ENCODE data around the gene SMOC2. TPM values are rescaled to one million over a fixed set of nuclear protein-coding genes. Genes with fewer than 3 reads are reported as not detected.

Gene SMOC2
- total RNA-seq, 1 donor, result 0.36 TPM

- no peak for DNase-seq (ENCODE audit: insufficient read length, low spot score, missing footprints)
- Histone ChIP-seq H3K27me3 (ENCODE audit: insufficient read depth, low read length) (no peaks in the 10 kb centered on the region), H3K4me2 (ENCODE audit: insufficient read depth, low read length) (no peak overlapping the region), H3K27ac (ENCODE audit: low read depth, low read length) (no peak overlapping the region), H3K4me3 (ENCODE audit: insufficient read depth, low read length) (no peak overlapping the region), H3K79me2 (ENCODE audit: insufficient read depth, low read length) (no peaks in the 10 kb centered on the region), H4K20me1 (ENCODE audit: insufficient read depth, low read length) (no peaks in the 10 kb centered on the region), H3K4me1 (ENCODE audit: insufficient read depth, low read length) (no peaks in the 10 kb centered on the region), H3K36me3 (ENCODE audit: insufficient read depth, low read length) (no peaks in the 10 kb centered on the region), H3K9me3 (ENCODE audit: low read depth, low read length) (no peaks in the 10 kb centered on the region), H2AFZ (ENCODE audit: low read length) (no peak overlapping the region)
- TF ChIP-seq, protein P1, sequence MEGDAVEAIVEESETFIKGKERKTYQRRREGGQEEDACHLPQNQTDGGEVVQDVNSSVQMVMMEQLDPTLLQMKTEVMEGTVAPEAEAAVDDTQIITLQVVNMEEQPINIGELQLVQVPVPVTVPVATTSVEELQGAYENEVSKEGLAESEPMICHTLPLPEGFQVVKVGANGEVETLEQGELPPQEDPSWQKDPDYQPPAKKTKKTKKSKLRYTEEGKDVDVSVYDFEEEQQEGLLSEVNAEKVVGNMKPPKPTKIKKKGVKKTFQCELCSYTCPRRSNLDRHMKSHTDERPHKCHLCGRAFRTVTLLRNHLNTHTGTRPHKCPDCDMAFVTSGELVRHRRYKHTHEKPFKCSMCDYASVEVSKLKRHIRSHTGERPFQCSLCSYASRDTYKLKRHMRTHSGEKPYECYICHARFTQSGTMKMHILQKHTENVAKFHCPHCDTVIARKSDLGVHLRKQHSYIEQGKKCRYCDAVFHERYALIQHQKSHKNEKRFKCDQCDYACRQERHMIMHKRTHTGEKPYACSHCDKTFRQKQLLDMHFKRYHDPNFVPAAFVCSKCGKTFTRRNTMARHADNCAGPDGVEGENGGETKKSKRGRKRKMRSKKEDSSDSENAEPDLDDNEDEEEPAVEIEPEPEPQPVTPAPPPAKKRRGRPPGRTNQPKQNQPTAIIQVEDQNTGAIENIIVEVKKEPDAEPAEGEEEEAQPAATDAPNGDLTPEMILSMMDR (IDR thresholded peaks at IDR 0.05; ENCODE audit: extremely low read depth, low read depth, low read length), result no peak
These were observed 141.6 kb downstream of the SMOC2 start for GRCh38 chr6:168582571-168582981.

DNA sequence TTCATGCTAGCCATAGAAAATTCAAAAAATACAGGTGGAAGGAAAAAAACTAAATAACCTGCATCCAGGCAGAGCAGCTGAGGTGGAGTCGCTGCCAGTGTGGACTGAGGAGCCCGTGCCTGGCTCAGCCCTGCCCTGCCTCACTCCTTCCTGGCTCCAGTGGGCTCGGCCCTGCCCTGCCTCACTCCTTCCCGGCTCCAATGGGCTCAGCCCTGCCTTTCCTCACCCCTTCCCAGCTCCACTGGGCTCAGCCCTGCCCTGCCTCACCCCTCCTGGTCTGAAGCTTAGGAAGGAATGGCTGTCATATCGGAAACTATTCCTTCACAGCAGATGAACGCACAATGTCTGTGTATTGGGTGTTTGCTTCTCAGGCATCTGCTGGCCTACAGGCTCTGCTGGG is 142.1 kb downstream of the SMOC2 start:
- Histone ChIP-seq H3K9me3 (ENCODE audit: low read depth, low read length) (no peaks in the 10 kb centered on the region), H3K4me1 (ENCODE audit: insufficient read depth, low read length) (no peaks in the 10 kb centered on the region), H3K36me3 (ENCODE audit: insufficient read depth, low read length) (no peaks in the 10 kb centered on the region), H3K4me2 (ENCODE audit: insufficient read depth, low read length) (no peak overlapping the region), H2AFZ (ENCODE audit: low read length) (no peak overlapping the region), H3K79me2 (ENCODE audit: insufficient read depth, low read length) (no peaks in the 10 kb centered on the region), H3K4me3 (ENCODE audit: insufficient read depth, low read length) (no peak overlapping the region), H3K27ac (ENCODE audit: low read depth, low read length) (no peak overlapping the region), H3K27me3 (ENCODE audit: insufficient read depth, low read length) (no peaks in the 10 kb centered on the region), H4K20me1 (ENCODE audit: insufficient read depth, low read length) (no peaks in the 10 kb centered on the region)
- TF ChIP-seq, protein P1 (IDR thresholded peaks at IDR 0.05; ENCODE audit: extremely low read depth, low read depth, low read length), result no peak
- DNase-seq (ENCODE audit: insufficient read length, low spot score, missing footprints), result peak; percentile 59

DNA sequence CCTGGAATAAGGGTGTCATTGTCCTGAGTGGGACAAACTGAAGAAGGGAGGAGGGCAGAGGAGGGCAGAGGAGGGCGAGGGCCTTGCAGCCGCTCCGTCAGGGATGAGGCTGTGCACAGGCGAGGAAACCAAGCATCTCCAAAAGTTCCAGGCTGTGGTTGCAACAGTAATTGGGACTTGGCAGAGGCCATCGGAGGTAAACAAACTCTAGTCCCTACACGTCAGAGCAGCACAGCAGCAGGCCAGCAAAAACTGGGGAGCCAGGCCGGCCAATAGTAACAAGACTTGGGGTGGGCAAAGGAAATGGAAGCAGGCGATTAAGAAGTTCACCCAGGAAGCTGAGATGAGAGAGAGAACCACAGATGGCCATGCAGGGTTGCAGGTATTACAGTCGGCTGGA is 142.8 kb downstream of the SMOC2 start:
- Histone ChIP-seq H3K4me2 (ENCODE audit: insufficient read depth, low read length) (no peak overlapping the region), H3K9me3 (ENCODE audit: low read depth, low read length) (no peaks in the 10 kb centered on the region), H3K4me3 (ENCODE audit: insufficient read depth, low read length) (no peak overlapping the region), H2AFZ (ENCODE audit: low read length) (no peak overlapping the region), H3K79me2 (ENCODE audit: insufficient read depth, low read length) (no peaks in the 10 kb centered on the region), H3K27ac (ENCODE audit: low read depth, low read length) (no peak overlapping the region), H4K20me1 (ENCODE audit: insufficient read depth, low read length) (no peaks in the 10 kb centered on the region), H3K36me3 (ENCODE audit: insufficient read depth, low read length) (no peaks in the 10 kb centered on the region), H3K4me1 (ENCODE audit: insufficient read depth, low read length) (no peaks in the 10 kb centered on the region), H3K27me3 (ENCODE audit: insufficient read depth, low read length) (no peaks in the 10 kb centered on the region)
- DNase-seq (ENCODE audit: insufficient read length, low spot score, missing footprints), result no peak
- TF ChIP-seq, protein P1 (IDR thresholded peaks at IDR 0.05; ENCODE audit: extremely low read depth, low read depth, low read length), result no peak

- TF ChIP-seq, protein P1 (IDR thresholded peaks at IDR 0.05; ENCODE audit: extremely low read depth, low read depth, low read length), result no peak
- no peaks in the 10 kb centered on the region for H3K36me3 ChIP-seq (ENCODE audit: insufficient read depth, low read length)
- no peaks in the 10 kb centered on the region for H3K27me3 ChIP-seq (ENCODE audit: insufficient read depth, low read length)
- no peaks in the 10 kb centered on the region for H3K79me2 ChIP-seq (ENCODE audit: insufficient read depth, low read length)
- H3K9me3 ChIP-seq (ENCODE audit: low read depth, low read length), result no peaks in the 10 kb centered on the region
- H2AFZ ChIP-seq (ENCODE audit: low read length), result no peak overlapping the region
- DNase-seq (ENCODE audit: insufficient read length, low spot score, missing footprints), result no peak
- no peak overlapping the region for H3K4me3 ChIP-seq (ENCODE audit: insufficient read depth, low read length)
- no peaks in the 10 kb centered on the region for H3K4me1 ChIP-seq (ENCODE audit: insufficient read depth, low read length)
- H3K4me2 ChIP-seq (ENCODE audit: insufficient read depth, low read length), result no peak overlapping the region
- H4K20me1 ChIP-seq (ENCODE audit: insufficient read depth, low read length), result no peaks in the 10 kb centered on the region
- H3K27ac ChIP-seq (ENCODE audit: low read depth, low read length), result no peak overlapping the region
These were observed 143.3 kb downstream of the SMOC2 start for GRCh38 chr6:168584249-168584648.
